HEK293 (cell line): ENCODE data around the gene DCUN1D1.

ENCODE experiments used
- YY1 ChIP-seq: fragments of 450-650 bp; formaldehyde crosslinking; IDR thresholded peaks from 2 replicates; pipeline ENCODE4 v1.5.1; 2018; ENCODE audit warnings: missing biosample characterization, missing genetic modification characterization
- ZNF132 ChIP-seq: fragments of 450-650 bp; formaldehyde crosslinking; IDR thresholded peaks from 2 replicates; pipeline ENCODE4 v1.5.1; 2017; ENCODE audit warnings: missing biosample characterization, missing genetic modification characterization, borderline replicate concordance
- ZNF223 ChIP-seq: fragments of 450-650 bp; formaldehyde crosslinking; IDR thresholded peaks from 2 replicates; pipeline ENCODE4 v1.5.1; 2016; ENCODE audit warnings: missing biosample characterization, missing genetic modification characterization
- ZNF274 ChIP-seq, 2 experiments: fragments of 200-500 bp in 1 of 2; fragments of 450-650 bp in 1 of 2; sonication (Bioruptor generic) in 1 of 2; formaldehyde crosslinking in 1 of 2; IDR thresholded peaks; 2 replicates each; pipeline versions ENCODE4 v1.5.1 to v1.6.1; 2014 to 2016; ENCODE audit warnings: borderline replicate concordance in 1 of 2, inconsistent platforms in 1 of 2, low read length in 1 of 2, missing biosample characterization in 1 of 2, missing genetic modification characterization in 1 of 2
- ZNF292 ChIP-seq: fragments of 450-650 bp; formaldehyde crosslinking; IDR thresholded peaks from 2 replicates; pipeline ENCODE4 v1.5.1; 2016; ENCODE audit warnings: low read depth, missing biosample characterization, missing genetic modification characterization, borderline replicate concordance
- ZNF426 ChIP-seq: fragments of 450-650 bp; formaldehyde crosslinking; IDR thresholded peaks from 2 replicates; pipeline ENCODE4 v1.5.1; 2017; ENCODE audit warnings: missing biosample characterization, missing genetic modification characterization, mild to moderate bottlenecking, inconsistent platforms, moderate library complexity
- ZNF473 ChIP-seq: fragments of 450-650 bp; formaldehyde crosslinking; IDR thresholded peaks from 2 replicates; pipeline ENCODE4 v1.5.1; 2017; ENCODE audit warnings: missing biosample characterization, missing genetic modification characterization
- ZNF530 ChIP-seq: fragments of 450-650 bp; formaldehyde crosslinking; IDR thresholded peaks from 2 replicates; pipeline ENCODE4 v1.5.1; 2016; ENCODE audit warnings: low read depth, missing biosample characterization, missing genetic modification characterization
- ZNF549 ChIP-seq: fragments of 450-650 bp; IDR thresholded peaks from 2 replicates; pipeline ENCODE4 v1.5.1; 2018; ENCODE audit warnings: missing biosample characterization, missing genetic modification characterization, mild to moderate bottlenecking, inconsistent platforms, moderate library complexity
- ZNF610 ChIP-seq: fragments of 450-650 bp; formaldehyde crosslinking; IDR thresholded peaks from 2 replicates; pipeline ENCODE4 v1.5.1; 2016; ENCODE audit warnings: missing biosample characterization, missing genetic modification characterization, borderline replicate concordance
- TF ChIP-seq, protein P1 (sequence below): fragments of 450-650 bp; formaldehyde crosslinking; IDR thresholded peaks from 2 replicates; pipeline ENCODE4 v1.5.1; 2016; ENCODE audit warnings: missing biosample characterization, missing genetic modification characterization
- TF ChIP-seq, protein P2 (sequence below): sonication (generic); formaldehyde crosslinking; IDR thresholded peaks from 2 replicates; pipeline ENCODE4 v1.8.1; 2022; ENCODE audit warnings: mild to moderate bottlenecking, moderate library complexity, missing genetic modification reagents

GRCh38 chr3:182891364-182891763 is 89.0 kb downstream of the DCUN1D1 start:
- TF ChIP-seq ZNF132 = no peak
- no peak for TF ChIP-seq ZNF426
- TF ChIP-seq, protein P1, sequence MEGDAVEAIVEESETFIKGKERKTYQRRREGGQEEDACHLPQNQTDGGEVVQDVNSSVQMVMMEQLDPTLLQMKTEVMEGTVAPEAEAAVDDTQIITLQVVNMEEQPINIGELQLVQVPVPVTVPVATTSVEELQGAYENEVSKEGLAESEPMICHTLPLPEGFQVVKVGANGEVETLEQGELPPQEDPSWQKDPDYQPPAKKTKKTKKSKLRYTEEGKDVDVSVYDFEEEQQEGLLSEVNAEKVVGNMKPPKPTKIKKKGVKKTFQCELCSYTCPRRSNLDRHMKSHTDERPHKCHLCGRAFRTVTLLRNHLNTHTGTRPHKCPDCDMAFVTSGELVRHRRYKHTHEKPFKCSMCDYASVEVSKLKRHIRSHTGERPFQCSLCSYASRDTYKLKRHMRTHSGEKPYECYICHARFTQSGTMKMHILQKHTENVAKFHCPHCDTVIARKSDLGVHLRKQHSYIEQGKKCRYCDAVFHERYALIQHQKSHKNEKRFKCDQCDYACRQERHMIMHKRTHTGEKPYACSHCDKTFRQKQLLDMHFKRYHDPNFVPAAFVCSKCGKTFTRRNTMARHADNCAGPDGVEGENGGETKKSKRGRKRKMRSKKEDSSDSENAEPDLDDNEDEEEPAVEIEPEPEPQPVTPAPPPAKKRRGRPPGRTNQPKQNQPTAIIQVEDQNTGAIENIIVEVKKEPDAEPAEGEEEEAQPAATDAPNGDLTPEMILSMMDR = no peak
- TF ChIP-seq, protein P2, sequence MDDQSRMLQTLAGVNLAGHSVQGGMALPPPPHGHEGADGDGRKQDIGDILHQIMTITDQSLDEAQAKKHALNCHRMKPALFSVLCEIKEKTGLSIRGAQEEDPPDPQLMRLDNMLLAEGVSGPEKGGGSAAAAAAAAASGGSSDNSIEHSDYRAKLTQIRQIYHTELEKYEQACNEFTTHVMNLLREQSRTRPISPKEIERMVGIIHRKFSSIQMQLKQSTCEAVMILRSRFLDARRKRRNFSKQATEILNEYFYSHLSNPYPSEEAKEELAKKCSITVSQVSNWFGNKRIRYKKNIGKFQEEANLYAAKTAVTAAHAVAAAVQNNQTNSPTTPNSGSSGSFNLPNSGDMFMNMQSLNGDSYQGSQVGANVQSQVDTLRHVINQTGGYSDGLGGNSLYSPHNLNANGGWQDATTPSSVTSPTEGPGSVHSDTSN (CRISPR knock-in tag) = no peak
- no peak for TF ChIP-seq ZNF223 (tag by site-specific recombination)
- TF ChIP-seq ZNF549 (tag by site-specific recombination) = no peak
- TF ChIP-seq YY1 = no peak
- TF ChIP-seq ZNF274 (IDR thresholded peaks at IDR 0.05; ENCODE audit: low read length) = no peak
- no peak for TF ChIP-seq ZNF274 (tag by site-specific recombination; IDR thresholded peaks at IDR 0.05; ENCODE audit: borderline replicate concordance)
- TF ChIP-seq ZNF610 (tag by site-specific recombination) = no peak
- TF ChIP-seq ZNF530 = no peak
- TF ChIP-seq ZNF292 = no peak
- no peak for TF ChIP-seq ZNF473 (tag by site-specific recombination)
